Mammary epithelial cell (primary cell): ENCODE results near the gene JPH3.

Experiments used
- EZH2 ChIP-seq: IDR thresholded peaks from 2 replicates; pipeline ENCODE4 v1.6.1; 2012; ENCODE audit warnings: low read length, inconsistent platforms, borderline replicate concordance
- TF ChIP-seq, protein P1 (sequence below), 2 donors: IDR thresholded peaks in 1 of 2; conservative IDR thresholded peaks in 1 of 2; 2 replicates each; pipeline ENCODE4 v1.5.1; 2011 to 2012; ENCODE audit warnings: inconsistent platforms in 2 of 2, low read length in 2 of 2, mild to moderate bottlenecking in 2 of 2, control low read depth in 1 of 2, low read depth in 1 of 2; ENCODE audit not compliant: insufficient read depth in 1 of 2; ENCODE audit errors: extremely low read depth in 1 of 2

DNA sequence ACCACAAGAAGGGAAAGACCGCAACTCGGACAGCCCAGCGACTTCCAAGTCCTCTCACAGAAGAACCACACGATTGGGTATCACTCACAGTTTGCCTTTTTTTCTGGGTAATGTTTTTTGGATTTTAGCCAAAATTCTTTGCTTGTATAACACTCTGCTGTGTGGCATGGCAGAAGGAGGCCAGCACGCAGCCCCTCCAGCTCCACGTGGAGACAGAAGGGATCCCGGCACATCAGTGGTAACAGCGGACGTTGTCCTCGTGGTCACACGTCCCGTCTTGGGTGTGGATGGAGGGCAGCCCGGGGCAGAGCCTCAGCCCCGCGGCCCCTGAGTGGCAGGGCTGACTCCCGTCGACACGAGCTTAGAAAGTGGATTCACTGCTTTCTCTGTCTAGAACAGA, 94.4 kb downstream of the JPH3 start:
- TF ChIP-seq, protein P1, sequence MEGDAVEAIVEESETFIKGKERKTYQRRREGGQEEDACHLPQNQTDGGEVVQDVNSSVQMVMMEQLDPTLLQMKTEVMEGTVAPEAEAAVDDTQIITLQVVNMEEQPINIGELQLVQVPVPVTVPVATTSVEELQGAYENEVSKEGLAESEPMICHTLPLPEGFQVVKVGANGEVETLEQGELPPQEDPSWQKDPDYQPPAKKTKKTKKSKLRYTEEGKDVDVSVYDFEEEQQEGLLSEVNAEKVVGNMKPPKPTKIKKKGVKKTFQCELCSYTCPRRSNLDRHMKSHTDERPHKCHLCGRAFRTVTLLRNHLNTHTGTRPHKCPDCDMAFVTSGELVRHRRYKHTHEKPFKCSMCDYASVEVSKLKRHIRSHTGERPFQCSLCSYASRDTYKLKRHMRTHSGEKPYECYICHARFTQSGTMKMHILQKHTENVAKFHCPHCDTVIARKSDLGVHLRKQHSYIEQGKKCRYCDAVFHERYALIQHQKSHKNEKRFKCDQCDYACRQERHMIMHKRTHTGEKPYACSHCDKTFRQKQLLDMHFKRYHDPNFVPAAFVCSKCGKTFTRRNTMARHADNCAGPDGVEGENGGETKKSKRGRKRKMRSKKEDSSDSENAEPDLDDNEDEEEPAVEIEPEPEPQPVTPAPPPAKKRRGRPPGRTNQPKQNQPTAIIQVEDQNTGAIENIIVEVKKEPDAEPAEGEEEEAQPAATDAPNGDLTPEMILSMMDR (conservative IDR thresholded peaks at IDR 0.05 in 1 of 2, IDR thresholded peaks at IDR 0.05 in 1 of 2; ENCODE audit: extremely low read depth in 1 of 2, insufficient read depth in 1 of 2, low read depth in 1 of 2, low read length in 2 of 2), result no peak
- TF ChIP-seq EZH2, result no peak
